GM12878 (cell line): ENCODE results near the gene SLC11A1. TPM values are rescaled to one million over a fixed set of nuclear protein-coding genes. Genes with fewer than 3 reads are reported as not detected.
A peak's percentile ranks its signal among the peaks of the same experiment; 100 is the strongest.

Source experiments
- CHD1 ChIP-seq: IDR thresholded peaks from 2 replicates; pipeline ENCODE4 v1.6.1; 2012; ENCODE audit warnings: low read depth, low read length, improper control_type of control experiment
- CREB1 ChIP-seq: IDR thresholded peaks from 2 replicates; pipeline ENCODE4 v1.6.1; 2012; ENCODE audit warnings: low read depth, mild to moderate bottlenecking, inconsistent platforms
- ELK1 ChIP-seq: IDR thresholded peaks from 2 replicates; pipeline ENCODE4 v1.6.1; 2012; ENCODE audit warnings: low read depth, low read length, improper control_type of control experiment
- EP300 ChIP-seq, 2 experiments: fragments of 150-350 bp in 1 of 2; IDR thresholded peaks; 2 replicates each; pipeline ENCODE4 v1.6.1; 2011 to 2012; ENCODE audit warnings: low read depth in 2 of 2, low read length in 2 of 2, borderline replicate concordance in 1 of 2, improper control_type of control experiment in 1 of 2, inconsistent platforms in 1 of 2; ENCODE audit not compliant: control insufficient read depth in 1 of 2
- HCFC1 ChIP-seq: fragments of 150-350 bp; IDR thresholded peaks from 2 replicates; pipeline ENCODE4 v1.6.1; 2014; ENCODE audit warnings: low read length
- KDM1A ChIP-seq: fragments of 200-600 bp; sonication (generic); IDR thresholded peaks from 2 replicates; pipeline ENCODE4 v1.6.1; 2016; ENCODE audit warnings: borderline replicate concordance
- MYC ChIP-seq: IDR thresholded peaks from 2 replicates; pipeline ENCODE4 v1.6.1; 2011; ENCODE audit warnings: mild to moderate bottlenecking, low read length, moderate library complexity, inconsistent platforms; ENCODE audit not compliant: insufficient read depth, insufficient replicate concordance, insufficient read length, severe bottlenecking
- POU2F2 ChIP-seq: IDR thresholded peaks from 3 replicates; pipeline ENCODE4 v1.6.1; 2011; ENCODE audit warnings: low read depth, mild to moderate bottlenecking, low read length, borderline replicate concordance
- SMAD5 ChIP-seq: IDR thresholded peaks from 2 replicates; pipeline ENCODE4 v1.6.1; 2016; ENCODE audit warnings: antibody characterized with exemption, low read depth
- SUZ12 ChIP-seq: fragments of 200-600 bp; sonication (generic); IDR thresholded peaks from one replicate; pipeline ENCODE4 v1.6.1; 2018; ENCODE audit warnings: antibody characterized with exemption, mild to moderate bottlenecking; ENCODE audit not compliant: unreplicated experiment
- TAF1 ChIP-seq: IDR thresholded peaks from 2 replicates; pipeline ENCODE4 v1.6.1; 2011; ENCODE audit warnings: mild to moderate bottlenecking, low read depth, low read length, borderline replicate concordance
- polyA plus RNA-seq, 11 experiments: library from polyadenylated mRNA; depleted of rRNA in 4 of 11; unstranded in 6 of 11; stranded (reverse) in 5 of 11; fragments of >200 nt; fragmentation: Nextera tagmentation in 4 of 11; fragmentation: Illumina TruSeq in 1 of 11; extraction: Ambion mirVana in 4 of 11; extraction: Trizol in 1 of 11; gene quantifications; 1 replicate in 1 of 11; 2 replicates in 10 of 11; pipeline versions ENCODE4 v1.2.1 to v1.2.3, GENCODE V29; 2011 to 2016; ENCODE audit warnings: inconsistent platforms in 2 of 11, missing spikeins in 2 of 11, low read depth in 1 of 11
- total RNA-seq, 4 experiments: library from RNA; depleted of rRNA in 3 of 4; stranded (reverse); fragments of >200 nt in 3 of 4; fragmentation: Illumina TruSeq in 1 of 4; extraction: Trizol in 1 of 4; gene quantifications; 2 replicates each; pipeline versions ENCODE4 v1.2.1 to v1.2.3, GENCODE V29; 2013 to 2021
- TF ChIP-seq, protein P1 (sequence below): fragments of 450-650 bp; IDR thresholded peaks from 2 replicates; pipeline ENCODE4 v1.6.1; 2014; ENCODE audit warnings: mild to moderate bottlenecking
- TF ChIP-seq, protein P2 (sequence below): fragments of 450-650 bp; IDR thresholded peaks from 2 replicates; pipeline ENCODE4 v1.6.1; 2016; ENCODE audit warnings: mild to moderate bottlenecking
- TF ChIP-seq, protein P3 (sequence below): fragments of 450-650 bp; conservative IDR thresholded peaks from 2 replicates; pipeline ENCODE4 v1.6.1; 2017; ENCODE audit warnings: mild to moderate bottlenecking, moderate library complexity
- TF ChIP-seq, protein P4 (sequence below): fragments of 450-650 bp; formaldehyde crosslinking; IDR thresholded peaks from 2 replicates; pipeline ENCODE4 v1.4.0; 2022; ENCODE audit warnings: mild to moderate bottlenecking, moderate library complexity

SLC11A1 gene
- total and polyA plus RNA-seq, 10 of the 15 experiments (the other 5 are each of a cell fraction or from before 2014, with no cell fraction given), result 0.03 to 0.38 (median 0.12) TPM

DNA sequence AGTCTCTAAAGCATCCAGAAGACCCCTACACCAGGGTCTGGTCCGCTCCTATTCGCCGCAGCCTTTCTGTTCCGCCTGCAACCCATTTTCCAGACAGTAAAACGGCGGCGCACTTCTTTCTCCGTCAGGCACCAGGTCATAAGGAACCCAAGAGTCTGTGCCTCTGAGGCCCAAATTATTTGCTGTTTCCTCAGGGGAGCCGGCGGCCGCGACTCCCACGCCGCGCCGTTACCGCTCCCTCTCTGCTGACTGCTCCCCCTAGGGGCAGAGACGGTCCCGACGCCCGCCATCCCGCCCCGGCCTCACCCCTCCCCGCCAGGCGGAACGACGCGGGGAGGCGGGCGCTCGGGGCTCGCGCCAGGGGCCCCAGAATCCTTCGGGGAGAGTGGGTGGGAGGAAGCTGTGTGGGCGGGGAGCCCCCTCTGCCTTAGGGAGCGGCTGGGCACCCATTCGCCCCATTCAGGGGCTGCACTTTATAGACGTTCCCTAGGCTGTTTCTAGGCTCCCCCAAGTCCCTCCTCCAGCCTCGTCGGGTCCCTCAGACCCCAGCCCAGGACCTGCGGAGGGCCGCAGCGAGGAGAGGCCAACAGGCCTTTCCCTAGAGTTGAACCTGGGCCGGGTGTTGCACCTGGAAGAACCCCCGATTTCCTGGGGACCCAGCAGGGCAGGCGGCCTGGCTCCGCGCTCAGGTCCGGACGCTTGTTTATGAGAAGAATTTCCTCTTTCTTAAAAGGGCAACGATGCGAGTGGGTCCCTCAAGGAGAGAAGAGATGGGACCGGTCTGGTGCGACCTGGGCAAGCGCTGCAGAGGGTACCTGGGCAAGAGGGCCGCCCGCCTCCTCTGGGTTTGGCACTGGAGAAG, 14.0 kb downstream of the SLC11A1 start (continued):
- 0 out of 2 replicates have a peak, but pooled peaks have one; percentile 57 for TF ChIP-seq ELK1
- TF ChIP-seq, protein P1, sequence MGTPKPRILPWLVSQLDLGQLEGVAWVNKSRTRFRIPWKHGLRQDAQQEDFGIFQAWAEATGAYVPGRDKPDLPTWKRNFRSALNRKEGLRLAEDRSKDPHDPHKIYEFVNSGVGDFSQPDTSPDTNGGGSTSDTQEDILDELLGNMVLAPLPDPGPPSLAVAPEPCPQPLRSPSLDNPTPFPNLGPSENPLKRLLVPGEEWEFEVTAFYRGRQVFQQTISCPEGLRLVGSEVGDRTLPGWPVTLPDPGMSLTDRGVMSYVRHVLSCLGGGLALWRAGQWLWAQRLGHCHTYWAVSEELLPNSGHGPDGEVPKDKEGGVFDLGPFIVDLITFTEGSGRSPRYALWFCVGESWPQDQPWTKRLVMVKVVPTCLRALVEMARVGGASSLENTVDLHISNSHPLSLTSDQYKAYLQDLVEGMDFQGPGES, result peak; percentile 82; the same call in 1 of the 2 replicates
- TF ChIP-seq CREB1, result peak; percentile 78
- TF ChIP-seq, protein P2, sequence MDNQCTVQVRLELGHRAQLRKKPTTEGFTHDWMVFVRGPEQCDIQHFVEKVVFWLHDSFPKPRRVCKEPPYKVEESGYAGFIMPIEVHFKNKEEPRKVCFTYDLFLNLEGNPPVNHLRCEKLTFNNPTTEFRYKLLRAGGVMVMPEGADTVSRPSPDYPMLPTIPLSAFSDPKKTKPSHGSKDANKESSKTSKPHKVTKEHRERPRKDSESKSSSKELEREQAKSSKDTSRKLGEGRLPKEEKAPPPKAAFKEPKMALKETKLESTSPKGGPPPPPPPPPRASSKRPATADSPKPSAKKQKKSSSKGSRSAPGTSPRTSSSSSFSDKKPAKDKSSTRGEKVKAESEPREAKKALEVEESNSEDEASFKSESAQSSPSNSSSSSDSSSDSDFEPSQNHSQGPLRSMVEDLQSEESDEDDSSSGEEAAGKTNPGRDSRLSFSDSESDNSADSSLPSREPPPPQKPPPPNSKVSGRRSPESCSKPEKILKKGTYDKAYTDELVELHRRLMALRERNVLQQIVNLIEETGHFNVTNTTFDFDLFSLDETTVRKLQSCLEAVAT, result peak; percentile 98
- no peak; the same call in 1 of the 2 replicates for TF ChIP-seq TAF1
- no peak for TF ChIP-seq SMAD5
- 0 out of 2 replicates have a peak, but pooled peaks have one; percentile 64 for TF ChIP-seq CHD1
- no peak for TF ChIP-seq MYC
- TF ChIP-seq SUZ12, result no peak
- peak; percentile 34 to 72; a peak in 1 of 4 replicates for TF ChIP-seq EP300 (IDR thresholded peaks at IDR 0.05; ENCODE audit: borderline replicate concordance in 1 of 2, control insufficient read depth in 1 of 2, low read depth in 2 of 2, low read length in 2 of 2)
- peak; percentile 51; the same call in 1 of the 2 replicates for TF ChIP-seq HCFC1
- TF ChIP-seq KDM1A, result no peak
- 0 out of 3 replicates have a peak, but pooled peaks have one; percentile 65 for TF ChIP-seq POU2F2
- TF ChIP-seq, protein P3, sequence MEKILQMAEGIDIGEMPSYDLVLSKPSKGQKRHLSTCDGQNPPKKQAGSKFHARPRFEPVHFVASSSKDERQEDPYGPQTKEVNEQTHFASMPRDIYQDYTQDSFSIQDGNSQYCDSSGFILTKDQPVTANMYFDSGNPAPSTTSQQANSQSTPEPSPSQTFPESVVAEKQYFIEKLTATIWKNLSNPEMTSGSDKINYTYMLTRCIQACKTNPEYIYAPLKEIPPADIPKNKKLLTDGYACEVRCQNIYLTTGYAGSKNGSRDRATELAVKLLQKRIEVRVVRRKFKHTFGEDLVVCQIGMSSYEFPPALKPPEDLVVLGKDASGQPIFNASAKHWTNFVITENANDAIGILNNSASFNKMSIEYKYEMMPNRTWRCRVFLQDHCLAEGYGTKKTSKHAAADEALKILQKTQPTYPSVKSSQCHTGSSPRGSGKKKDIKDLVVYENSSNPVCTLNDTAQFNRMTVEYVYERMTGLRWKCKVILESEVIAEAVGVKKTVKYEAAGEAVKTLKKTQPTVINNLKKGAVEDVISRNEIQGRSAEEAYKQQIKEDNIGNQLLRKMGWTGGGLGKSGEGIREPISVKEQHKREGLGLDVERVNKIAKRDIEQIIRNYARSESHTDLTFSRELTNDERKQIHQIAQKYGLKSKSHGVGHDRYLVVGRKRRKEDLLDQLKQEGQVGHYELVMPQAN, result peak; percentile 78
- TF ChIP-seq, protein P4, sequence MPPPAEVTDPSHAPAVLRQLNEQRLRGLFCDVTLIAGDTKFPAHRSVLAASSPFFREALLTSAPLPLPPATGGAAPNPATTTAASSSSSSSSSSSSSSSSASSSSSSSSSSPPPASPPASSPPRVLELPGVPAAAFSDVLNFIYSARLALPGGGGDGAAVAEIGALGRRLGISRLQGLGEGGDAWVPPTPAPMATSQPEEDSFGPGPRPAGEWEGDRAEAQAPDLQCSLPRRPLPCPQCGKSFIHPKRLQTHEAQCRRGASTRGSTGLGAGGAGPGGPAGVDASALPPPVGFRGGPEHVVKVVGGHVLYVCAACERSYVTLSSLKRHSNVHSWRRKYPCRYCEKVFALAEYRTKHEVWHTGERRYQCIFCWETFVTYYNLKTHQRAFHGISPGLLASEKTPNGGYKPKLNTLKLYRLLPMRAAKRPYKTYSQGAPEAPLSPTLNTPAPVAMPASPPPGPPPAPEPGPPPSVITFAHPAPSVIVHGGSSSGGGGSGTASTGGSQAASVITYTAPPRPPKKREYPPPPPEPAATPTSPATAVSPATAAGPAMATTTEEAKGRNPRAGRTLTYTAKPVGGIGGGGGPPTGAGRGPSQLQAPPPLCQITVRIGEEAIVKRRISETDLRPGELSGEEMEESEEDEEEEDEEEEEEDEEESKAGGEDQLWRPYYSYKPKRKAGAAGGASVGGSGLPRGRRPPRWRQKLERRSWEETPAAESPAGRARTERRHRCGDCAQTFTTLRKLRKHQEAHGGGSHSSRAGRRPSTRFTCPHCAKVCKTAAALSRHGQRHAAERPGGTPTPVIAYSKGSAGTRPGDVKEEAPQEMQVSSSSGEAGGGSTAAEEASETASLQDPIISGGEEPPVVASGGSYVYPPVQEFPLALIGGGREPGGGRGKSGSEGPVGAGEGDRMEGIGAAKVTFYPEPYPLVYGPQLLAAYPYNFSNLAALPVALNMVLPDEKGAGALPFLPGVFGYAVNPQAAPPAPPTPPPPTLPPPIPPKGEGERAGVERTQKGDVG (CRISPR knock-in tag), result no peak
